HL-60/S4 treated with retinoic acid at 250 ng/mL for 4 days and 3 days (cell line): ENCODE measurements around the gene KLF1.
"Not testable (repeated sequence)": the region's sequence is repeated elsewhere in the genome, so short reads cannot be mapped to it uniquely, and the experiment has no call there.

Experiments
- in situ Hi-C: fragments of 300-500 bp; cut with MboI; formaldehyde crosslinking; loops from 2 replicates; pipeline ENCODE4 v1.7.0; 2022; ENCODE audit warnings: low sequenced_read_pairs

Gene KLF1

DNA sequence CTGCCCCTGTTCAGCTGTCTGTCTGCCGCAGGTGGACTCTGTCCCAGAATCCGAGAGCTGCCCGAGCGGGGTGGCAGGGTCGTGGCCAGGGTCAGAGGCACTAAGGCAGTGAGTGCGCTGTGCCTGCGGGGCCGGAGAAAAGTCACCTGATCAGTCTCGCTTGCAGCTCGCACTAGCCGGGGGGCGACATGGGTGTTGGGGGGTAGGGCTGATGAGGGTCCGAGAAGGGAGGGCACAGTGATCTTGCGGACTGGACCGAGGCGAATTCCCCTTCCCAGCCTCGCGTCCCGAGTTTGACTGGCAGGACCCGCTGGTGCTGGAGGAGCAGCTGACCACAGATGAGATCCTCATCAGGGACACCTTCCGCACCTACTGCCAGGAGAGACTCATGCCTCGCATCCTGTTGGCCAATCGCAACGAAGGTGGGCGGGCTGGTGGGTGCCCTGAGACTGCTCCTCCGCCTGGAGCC, 4.6 kb upstream of the KLF1 start:
- in situ Hi-C loops, result no loop called here

DNA sequence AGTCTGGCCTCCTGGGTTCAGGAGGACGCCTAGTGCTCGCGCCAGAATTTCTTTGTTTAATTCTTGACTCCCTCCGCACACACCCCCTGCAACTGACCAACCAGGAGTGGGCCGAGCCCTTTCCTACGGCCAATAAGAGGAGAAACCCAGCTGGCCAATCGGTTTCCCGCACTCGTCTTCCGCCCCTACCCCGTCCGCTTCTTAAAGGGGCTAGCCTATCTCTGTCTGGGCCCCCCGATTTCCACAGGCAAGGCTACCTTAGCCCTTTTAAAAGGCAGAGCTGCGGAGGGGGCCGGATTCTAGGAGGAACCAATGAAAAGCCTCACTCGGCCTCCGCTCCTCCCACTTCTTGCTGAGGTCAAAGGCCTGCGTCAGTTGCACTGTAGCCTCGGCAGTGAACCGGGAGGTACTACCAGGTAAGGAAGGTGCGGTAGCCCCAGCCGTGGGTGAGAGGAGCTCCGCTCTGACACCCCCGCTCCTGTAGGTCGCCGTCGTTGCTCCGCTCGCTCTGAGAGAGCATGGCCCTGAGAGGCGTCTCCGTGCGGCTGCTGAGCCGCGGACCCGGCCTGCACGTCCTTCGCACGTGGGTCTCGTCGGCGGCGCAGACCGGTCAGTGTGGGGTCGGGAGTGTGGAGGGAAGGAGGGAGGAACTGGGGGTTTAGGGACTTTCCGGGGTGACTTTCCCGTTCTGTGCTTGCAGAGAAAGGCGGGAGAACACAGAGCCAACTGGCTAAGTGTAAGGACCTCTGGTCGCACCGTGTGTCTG, 4.0 kb upstream of the KLF1 start, which contains the start of gene GCDH:
TSS of gene GCDH (plus strand) at position 374 of the 766 bp plus-strand sequence. CDS start at position 519, 145 bp downstream.
- in situ Hi-C loops, result no loop called here

DNA sequence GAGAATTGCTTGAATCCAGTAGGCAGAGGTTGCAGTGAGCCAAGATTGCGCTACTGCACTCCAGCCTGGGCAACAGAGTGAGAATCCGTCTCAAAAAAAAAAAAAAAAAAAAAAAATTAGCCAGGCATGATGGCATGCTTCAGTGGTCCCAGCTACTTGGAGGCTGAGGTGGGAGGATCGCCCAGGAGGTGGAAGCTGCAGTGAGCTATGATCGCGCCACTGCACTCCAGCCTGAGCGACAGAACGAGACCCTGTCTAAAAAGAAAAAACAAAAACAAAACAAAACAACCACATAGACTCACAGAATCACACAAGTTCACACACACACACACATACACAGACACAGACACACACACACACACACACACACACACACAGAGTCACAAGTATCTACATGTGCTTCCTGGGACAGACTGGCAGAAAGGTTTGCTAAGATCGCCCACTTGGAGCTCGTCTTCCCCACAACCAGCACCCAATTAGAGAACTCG, 3.3 kb upstream of the KLF1 start:
- in situ Hi-C loops, result not testable (repeated sequence)

DNA sequence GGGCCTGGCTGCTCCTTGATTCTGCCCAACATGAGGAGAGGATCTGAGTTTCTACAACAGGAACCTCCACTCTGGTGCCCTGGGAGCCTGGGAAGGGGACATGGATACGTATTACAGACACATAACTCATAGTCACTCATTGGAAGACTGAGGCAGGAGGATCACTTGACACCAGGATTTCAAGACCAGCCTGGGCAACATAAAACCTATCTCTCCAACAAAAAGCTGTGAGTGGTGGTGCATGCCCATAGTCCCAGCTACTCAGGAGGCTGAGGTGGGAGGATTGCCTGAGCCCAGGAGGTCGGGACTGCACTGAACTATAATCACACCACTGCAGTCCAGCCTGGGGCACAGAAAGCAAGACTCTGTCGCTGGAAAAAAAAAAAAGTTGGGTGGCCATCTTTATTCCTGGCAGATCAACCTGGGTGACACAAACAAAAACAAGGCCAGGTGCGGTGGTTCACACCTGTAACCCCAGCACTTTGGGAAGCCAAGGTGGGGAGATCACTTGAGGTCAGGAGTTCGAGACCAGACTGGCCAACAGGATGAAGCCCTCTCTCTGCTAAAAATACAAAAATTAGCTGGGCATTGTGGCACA, 1.1 kb upstream of the KLF1 start:
- in situ Hi-C loops, result no loop called here

DNA sequence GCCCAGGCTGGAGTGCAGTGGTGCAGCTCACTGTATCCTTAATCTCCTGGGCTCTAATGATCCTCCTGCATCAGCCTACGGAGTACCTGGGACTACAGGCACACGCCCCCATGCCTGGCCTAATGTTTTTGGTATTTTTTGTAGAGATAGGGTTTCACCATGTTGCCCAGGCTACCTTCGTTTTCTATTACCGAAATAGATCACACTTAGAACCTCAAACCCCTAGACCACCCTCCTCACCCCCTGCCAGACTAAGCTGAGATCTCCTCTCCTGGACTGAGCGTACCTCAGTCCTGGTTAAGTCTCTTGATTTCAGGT, 391 bp downstream of the KLF1 start:
- in situ Hi-C loops, result no loop called here

DNA sequence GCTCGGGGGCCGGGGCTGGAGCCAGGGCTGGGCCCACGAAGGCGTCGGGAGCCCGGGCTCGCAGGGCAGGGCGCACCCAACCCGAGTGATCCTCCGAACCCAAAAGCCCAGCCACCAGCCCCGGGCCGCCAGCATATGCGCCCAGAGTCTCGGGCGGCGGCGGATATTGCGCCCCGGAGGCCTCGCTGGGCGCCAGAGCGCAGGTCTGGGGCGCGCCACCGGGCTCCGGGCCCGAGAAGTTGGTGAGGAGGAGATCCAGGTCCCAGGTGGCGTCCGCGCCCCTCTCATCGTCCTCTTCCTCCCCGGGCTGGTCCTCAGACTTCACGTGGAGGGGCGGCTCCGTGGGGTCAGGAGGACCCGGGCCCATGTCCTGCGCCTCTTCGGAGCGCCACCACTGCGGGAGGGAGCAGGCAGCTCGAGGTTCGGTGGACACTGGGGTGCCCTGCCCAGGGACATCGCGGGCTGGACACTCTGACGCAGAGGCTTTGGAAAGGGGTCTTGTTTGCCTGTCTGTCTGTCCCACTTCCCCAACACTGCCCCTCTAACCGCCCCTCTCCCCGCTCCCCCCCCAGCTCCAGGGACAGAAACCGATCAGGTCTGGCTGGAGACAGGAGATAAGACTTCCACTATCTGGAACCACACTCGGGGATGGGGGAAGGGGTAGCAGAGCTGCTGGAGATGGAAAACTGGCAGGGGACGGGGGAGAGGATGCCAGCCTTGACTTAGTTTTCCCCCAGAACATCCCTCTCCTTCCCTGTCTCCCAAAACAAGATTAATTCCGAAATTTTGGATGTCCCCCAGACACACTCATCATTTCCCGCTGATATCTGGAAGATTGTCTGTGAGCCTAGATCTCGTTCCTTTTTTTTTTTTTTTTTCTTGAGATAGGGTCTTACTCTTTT, 1.0 kb downstream of the KLF1 start:
- in situ Hi-C loops, result no loop called here

DNA sequence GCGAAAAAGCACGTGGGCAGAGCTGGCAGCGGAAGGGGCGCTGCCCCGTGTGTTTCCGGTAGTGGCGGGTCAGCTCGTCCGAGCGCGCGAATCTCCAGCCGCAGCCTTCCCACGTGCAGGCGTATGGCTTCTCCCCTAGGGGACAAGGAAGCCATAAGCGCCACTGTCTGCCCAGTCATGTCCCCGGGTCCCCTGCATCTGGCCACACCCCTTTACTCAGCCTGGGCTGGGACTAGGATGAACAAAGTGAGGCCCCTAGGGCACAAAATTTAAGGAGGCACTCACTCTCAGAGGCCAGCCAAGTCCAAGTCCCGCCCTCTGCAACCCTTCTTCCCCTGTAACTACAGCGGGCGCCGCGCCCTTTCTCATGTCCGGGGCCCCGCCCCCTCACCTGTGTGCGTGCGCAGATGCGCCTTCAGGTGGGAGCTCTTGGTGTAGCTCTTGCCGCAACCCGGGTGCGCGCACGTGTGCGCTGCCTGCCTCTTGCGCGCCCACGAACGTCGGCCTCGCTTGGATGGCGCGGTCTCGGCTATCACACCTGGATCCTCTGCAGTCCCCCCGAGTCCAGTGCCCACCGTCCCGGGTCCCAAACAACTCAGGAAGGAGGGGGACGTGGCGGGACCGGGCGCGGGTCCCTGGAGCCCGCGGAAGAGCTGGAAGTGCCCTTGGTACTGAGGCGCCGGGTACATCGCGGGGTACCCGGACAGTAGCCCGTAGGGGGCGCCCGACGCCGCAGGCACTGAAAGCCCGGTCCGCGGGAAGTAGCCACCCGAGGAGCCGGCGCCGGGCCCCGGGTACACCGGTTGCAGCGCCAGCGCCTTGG, 1.9 kb downstream of the KLF1 start:
- in situ Hi-C loops, result no loop called here

DNA sequence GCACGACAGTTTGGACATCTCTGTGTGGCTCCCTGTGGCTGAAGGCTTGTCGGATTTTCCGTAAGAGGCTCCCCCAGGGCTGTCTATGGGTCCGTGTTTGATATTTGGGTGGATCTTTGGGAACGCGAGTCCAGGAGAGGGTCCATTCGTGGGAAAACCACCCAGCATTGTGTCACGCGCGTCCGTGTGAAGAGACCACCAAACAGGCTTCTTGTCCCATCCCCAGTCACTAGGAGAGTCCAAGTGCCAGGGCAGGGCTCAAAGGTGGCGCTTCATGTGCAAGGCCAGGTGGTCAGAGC, 2.4 kb downstream of the KLF1 start:
- in situ Hi-C loops, result no loop called here

DNA sequence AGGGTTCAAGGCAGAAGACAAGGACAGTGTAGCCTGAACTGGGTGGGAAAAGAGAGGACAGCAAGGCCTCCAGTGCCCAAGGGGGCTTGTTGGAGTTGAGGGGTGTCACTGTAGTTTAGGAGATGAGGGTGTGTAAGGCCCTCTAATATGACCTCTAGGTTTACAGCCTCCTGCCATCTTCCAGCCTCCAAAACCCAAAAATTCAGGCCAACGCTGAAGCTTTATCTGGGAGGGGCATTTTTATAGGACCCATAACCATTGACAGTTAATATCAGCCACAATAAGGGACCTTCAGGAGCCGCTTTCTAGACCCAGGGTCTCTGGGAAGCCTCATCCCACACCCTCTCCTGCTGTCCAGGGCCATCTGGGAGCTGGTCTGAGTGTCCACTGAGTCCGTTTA, 2.8 kb downstream of the KLF1 start:
- in situ Hi-C loops, result no loop called here

DNA sequence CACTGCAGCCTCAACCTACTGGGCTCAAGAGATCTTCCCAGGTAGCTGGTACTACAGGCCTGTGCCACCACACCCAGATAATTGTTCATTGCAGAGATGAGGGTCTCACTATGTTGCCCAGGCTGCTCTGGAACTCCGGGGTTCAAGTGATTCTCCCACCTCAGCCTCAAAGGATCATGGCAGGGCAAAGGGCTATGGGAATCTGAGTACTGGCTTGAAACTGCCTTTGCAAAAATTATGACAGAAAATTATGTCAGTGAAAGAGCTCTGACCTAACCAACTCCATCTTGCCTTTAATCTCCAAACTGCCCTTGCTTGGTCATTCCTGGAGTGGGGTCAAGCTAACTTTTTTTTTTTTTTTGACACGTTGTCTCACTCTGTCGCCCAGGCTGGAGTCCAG, 4.4 kb downstream of the KLF1 start:
- in situ Hi-C loops, result no loop called here

DNA sequence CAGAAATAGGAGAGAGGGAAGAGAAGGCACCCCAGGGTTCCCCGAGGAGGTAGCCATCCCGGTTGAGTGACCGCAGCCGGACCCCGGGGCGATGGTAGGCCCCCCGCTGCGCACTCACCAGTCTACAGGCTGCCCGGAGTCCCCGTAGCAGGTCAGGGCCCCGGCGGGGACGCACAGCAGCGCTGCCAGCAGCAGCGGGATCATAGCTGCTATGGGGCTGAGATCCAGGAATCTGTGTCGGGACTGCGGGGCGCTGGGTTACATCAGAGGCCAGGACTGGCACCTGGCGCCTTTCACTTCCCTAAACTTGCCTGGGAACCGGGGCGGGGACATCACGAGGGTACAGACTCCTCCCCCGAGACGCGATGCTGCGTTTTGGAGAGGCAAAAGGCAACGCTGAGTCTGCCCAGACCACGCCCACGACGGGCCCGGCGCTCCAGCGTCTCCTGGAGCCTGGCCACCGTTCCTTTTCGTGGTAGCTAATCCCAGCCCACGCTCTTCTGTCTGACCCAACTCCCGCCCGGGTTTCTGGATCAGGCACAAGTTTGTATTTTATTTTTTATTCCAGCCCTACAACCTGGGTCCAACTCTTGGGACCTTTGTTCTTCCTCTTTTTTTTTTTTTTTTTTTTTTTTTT, 5.7 kb downstream of the KLF1 start, which contains the start of gene DNASE2:
TSS of gene DNASE2 (minus strand) at position 278 of the 637 bp plus-strand sequence. CDS start at position 204, 74 bp downstream.
- in situ Hi-C loops, result no loop called here

DNA sequence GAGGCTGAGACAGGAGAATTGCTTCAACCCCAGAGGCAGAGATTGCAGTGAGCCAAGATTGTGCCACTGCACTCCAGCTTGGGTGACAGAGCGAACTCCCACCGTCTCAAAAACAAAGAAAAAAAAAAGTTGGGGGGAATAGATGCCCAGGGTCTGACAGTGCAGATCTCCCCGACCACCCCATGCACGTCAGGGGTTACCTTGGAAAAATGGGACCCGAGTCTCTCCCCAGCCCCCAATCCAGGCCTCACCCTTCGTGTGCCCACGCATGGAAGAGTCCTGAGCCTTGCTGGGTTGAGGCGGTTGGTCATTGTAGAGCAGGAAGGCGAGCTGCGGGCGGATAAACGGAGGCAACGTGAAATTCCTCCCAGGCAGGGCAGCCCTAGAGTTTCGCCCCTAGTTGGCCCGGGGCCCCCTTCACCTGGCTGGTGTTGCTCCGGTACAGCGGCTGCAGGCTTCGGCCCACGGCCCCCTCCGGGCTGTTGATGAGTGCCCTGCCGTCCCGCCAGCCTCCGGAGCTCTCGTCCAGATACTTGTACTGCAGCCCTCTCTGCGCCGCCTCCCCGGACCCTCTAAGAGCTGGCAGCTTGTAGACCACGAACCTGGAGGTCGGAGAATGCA, 6.3 kb downstream of the KLF1 start:
- in situ Hi-C loops, result no loop called here

DNA sequence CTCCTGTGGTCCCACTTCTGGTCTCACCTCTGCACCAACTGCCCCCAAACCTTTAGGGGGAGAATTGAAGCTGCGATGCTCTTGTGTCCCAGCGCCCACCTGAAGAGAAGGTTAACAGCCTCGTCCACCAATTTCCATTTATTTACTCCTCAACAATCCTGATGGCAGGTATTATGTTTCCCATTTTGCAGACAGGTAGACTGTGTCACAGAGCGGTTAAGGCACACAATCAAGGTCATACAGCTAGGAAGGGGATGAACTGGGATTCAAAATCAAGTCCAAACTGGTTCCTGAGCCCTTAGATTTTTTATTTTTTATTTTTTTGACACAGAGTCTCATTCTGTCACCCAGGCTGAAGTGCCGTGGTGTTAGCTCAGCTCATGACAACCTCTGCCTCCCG, 11.9 kb downstream of the KLF1 start:
- in situ Hi-C loops, result no loop called here

DNA sequence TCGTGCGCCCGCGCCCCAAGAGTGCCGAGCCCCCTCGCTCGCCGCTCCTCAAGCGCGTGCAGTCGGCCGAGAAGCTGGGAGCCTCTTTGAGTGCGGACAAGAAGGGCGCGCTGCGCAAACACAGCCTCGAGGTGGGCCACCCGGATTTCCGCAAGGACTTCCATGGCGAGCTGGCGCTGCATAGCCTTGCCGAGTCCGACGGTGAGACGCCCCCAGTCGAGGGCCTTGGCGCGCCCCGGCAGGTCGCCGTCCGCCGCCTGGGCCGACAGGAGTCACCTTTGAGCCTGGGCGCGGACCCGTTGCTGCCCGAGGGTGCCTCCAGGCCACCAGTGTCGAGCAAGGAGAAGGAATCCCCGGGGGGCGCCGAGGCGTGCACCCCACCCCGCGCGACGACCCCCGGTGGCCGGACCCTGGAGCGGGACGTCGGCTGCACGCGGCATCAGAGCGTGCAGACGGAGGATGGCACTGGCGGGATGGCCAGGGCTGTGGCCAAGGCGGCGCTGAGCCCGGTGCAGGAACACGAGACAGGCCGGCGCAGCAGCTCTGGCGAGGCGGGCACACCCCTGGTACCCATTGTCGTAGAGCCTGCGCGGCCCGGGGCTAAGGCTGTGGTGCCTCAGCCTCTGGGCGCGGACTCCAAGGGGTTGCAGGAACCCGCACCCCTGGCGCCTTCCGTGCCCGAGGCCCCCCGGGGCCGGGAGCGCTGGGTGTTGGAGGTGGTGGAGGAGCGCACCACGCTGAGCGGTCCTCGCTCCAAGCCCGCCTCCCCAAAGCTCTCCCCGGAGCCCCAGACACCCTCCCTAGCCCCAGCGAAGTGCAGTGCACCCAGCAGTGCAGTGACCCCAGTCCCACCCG, 12.9 kb downstream of the KLF1 start:
- in situ Hi-C loops, result no loop called here

DNA sequence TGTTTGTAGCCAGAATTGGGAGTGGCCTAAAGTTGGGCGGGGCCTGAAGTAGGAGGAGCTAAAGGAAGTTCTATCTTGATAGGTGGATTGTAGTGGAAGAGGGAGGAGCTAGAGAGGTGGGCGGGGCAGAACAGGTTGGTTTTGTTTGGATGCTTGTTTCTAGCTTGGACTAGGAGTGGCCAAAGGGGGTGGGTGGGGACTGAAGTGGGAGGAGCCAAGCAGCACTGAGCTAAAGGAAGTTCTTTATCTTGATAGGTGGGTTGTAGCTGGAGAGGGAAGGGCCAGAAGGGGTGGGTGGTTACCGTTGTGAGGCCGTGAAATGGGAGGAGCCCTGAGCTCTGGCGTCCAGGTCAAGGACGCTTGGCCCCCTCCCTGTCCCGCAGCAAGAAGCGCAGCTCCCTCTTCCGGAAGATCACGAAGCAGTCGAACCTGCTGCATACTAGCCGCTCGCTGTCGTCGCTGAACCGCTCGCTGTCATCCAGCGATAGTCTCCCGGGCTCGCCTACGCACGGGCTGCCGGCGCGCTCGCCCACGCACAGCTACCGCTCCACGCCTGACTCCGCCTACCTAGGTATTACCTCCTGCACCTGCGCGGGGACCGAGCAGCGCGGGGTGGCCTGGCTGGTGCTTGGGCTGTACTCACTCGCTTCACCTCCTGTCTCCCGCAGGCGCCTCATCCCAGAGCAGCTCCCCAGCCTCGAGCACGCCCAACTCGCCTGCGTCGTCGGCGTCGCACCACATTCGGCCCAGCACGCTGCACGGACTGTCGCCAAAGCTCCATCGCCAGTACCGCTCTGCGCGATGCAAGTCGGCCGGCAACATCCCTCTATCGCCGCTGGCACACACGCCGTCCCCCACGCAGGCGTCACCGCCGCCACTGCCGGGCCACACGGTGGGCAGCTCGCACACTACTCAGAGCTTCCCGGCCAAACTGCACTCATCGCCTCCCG, 13.8 kb downstream of the KLF1 start:
- in situ Hi-C loops, result no loop called here

DNA sequence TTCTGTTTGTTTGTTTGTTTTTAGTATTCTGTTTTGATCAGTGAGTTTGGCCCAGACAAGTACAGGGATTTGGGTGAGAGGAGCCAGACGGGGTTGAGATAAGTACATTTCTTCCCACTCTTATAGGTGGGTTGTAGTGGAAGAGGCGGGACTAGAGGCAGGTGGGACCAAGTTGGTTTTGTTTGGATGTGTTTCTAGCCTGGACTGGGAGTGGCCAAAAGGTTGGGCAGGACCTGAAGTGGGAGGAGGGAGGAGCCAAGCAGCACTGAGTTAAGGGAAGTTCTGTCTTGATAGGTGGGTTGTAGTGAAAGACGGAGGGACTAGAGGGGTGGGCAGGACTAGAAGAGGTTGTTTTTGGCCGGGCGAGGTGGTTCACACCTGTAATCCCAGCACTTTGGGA, 14.7 kb downstream of the KLF1 start:
- in situ Hi-C loops, result no loop called here

DNA sequence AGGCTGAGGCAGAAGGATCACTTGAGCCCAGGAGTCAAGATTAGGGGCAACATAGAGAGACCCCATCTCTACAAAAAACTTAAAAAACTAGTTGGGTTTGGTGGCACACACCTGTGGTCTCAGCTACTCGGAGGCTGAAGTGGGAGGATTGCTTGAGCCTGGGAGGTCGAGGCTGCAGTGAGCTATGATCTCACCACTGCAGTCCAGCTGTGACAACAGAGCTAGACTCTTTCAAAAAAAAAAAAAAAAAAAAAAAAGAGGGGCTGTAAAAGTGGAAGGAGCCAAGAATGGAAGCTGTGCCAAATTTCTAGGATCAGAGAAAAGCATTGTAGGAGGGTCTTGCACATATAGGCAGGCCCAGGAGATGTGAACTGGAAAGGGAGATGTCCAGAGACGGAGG, 15.3 kb downstream of the KLF1 start:
- in situ Hi-C loops, result no loop called here
